Right ventricle myocardium inferior (tissue), 1 donor: ENCODE data around the gene CENPA. TPM values are rescaled to one million over a fixed set of nuclear protein-coding genes. Genes with fewer than 3 reads are reported as not detected.
A peak's percentile ranks its signal among the peaks of the same experiment; 100 is the strongest.
"Not testable (repeated sequence)": the region's sequence is repeated elsewhere in the genome, so short reads cannot be mapped to it uniquely, and the experiment has no call there.

ENCODE experiments used
- ATAC-seq: fragments of 200-7000 bp; cut with Tn5 transposase; one replicate; pipeline ENCODE4 v1.9.1; 2020; ENCODE audit warnings: mild to moderate bottlenecking, moderate library complexity
- DNase-seq: peaks from one replicate; pipeline ENCODE4 v3.0.0; 2021; ENCODE audit errors: missing footprints
- intact Hi-C: fragments of 100-400 bp; cut with DNase I; formaldehyde crosslinking; loops from one replicate; pipeline ENCODE4 v1.11.0; 2022
- total RNA-seq: library from RNA; stranded (reverse); fragmentation: NEBNext Ultra II Directional; extraction: Animal tissue kit (Norgen Biotek cat#: 25700); gene quantifications from one replicate; pipeline ENCODE4 v1.2.1, GENCODE V29; 2021
- donor health status: DM: no; HTN: yes; CAD: no; lungs with severe emphysema.

The CENPA gene
- total RNA-seq, 1 donor from 2014 or later, result 0.65 TPM

- intact Hi-C loops, result no loop called here
- DNase-seq (no peak), ATAC-seq (no peak)
Measured at GRCh38 chr2:26757873-26758789, 27.7 kb upstream of the CENPA start.

GRCh38 chr2:26758790-26759321, 27.0 kb upstream of the CENPA start:
- ATAC-seq, result no peak
- DNase-seq, result no peak
- intact Hi-C loops, result no loop called here

GRCh38 chr2:26759845-26760244, 26.0 kb upstream of the CENPA start:
- intact Hi-C loops, result no loop called here
- no peak for ATAC-seq
- DNase-seq, result no peak

GRCh38 chr2:26760991-26761390, 24.9 kb upstream of the CENPA start:
- intact Hi-C loops, ATAC-seq, DNase-seq: not testable (repeated sequence)

GRCh38 chr2:26763019-26763418, 22.8 kb upstream of the CENPA start:
- intact Hi-C loops, result no loop called here
- DNase-seq, result no peak
- ATAC-seq, result no peak

- intact Hi-C loops, result no loop called here
- peak; percentile 95 for DNase-seq
- ATAC-seq, result peak; percentile 95
Measured at GRCh38 chr2:26764078-26764887, 21.6 kb upstream of the CENPA start, which contains the start of gene SLC35F6. TSS of gene SLC35F6 (plus strand) at chr2:26764284. CDS start at chr2:26764350, 66 bp downstream.

- intact Hi-C loops, result no loop called here
- DNase-seq, result no peak
- no peak for ATAC-seq
Measured at GRCh38 chr2:26764906-26765305, 20.9 kb upstream of the CENPA start.

- intact Hi-C loops, result no loop called here
- DNase-seq, result no peak
- ATAC-seq, result no peak
Measured at GRCh38 chr2:26765475-26766200, 20.2 kb upstream of the CENPA start.

- ATAC-seq (no peak), DNase-seq (no peak)
- intact Hi-C loops, result no loop called here
Measured at GRCh38 chr2:26767129-26767528, 18.7 kb upstream of the CENPA start.

- no peak for ATAC-seq
- intact Hi-C loops, result no loop called here
- DNase-seq, result no peak
Measured at GRCh38 chr2:26767894-26768487, 17.9 kb upstream of the CENPA start.

GRCh38 chr2:26768759-26769088, 17.1 kb upstream of the CENPA start:
- no peak for DNase-seq
- ATAC-seq, result no peak
- intact Hi-C loops, result no loop called here

- intact Hi-C loops, result no loop called here
- DNase-seq (peak; percentile 84), ATAC-seq (peak; percentile 38)
Measured at GRCh38 chr2:26769089-26769761, 16.6 kb upstream of the CENPA start.

GRCh38 chr2:26770986-26771586, 14.8 kb upstream of the CENPA start:
- DNase-seq (peak; percentile 82), ATAC-seq (peak; percentile 34)
- intact Hi-C loops, result no loop called here

GRCh38 chr2:26772064-26773001, 13.5 kb upstream of the CENPA start:
- ATAC-seq, result peak; percentile 95
- intact Hi-C loops, result no loop called here
- DNase-seq, result peak; percentile 96

- intact Hi-C loops, result no loop called here
- DNase-seq (no peak), ATAC-seq (no peak)
Measured at GRCh38 chr2:26776195-26776800, 9.6 kb upstream of the CENPA start.

- ATAC-seq (no peak), DNase-seq (no peak)
- intact Hi-C loops, result no loop called here
Measured at GRCh38 chr2:26778098-26778497, 7.8 kb upstream of the CENPA start.
